Kidney (tissue), 14 donors: Measurements from ENCODE around the gene B3GNT3. TPM values are rescaled to one million over a fixed set of nuclear protein-coding genes. Genes with fewer than 3 reads are reported as not detected.

ENCODE experiments used
- DNase-seq, 5 donors: peaks; one replicate each; pipeline ENCODE4 v3.0.0-alpha.2; 2013 to 2020
- FAIRE-seq: peaks from 2 replicates; lab custom pipeline; 2012; peaks lifted over from hg19 to GRCh38; lab: Jason Lieb, UNC
- H3K27ac ChIP-seq, 2 donors: one replicate each; pipeline ENCODE4 v1.7.0; 2013; ENCODE audit warnings: low read depth in 2 of 2, low read length in 2 of 2, inconsistent platforms in 1 of 2
- H3K27me3 ChIP-seq: one replicate; pipeline ENCODE4 v1.7.1; 2013; ENCODE audit warnings: low read length, inconsistent platforms; ENCODE audit not compliant: control insufficient read depth, insufficient read depth
- H3K36me3 ChIP-seq, 3 donors: one replicate each; pipeline versions ENCODE4 v1.7.0 to v1.7.1; 2013; ENCODE audit warnings: low read length in 3 of 3, control low read depth in 1 of 3, inconsistent platforms in 1 of 3; ENCODE audit not compliant: insufficient read depth in 3 of 3, control insufficient read depth in 2 of 3
- H3K4me1 ChIP-seq, 3 donors: one replicate each; pipeline versions ENCODE4 v1.7.0 to v1.7.1; 2013; ENCODE audit warnings: low read length in 3 of 3, inconsistent platforms in 1 of 3, low read depth in 1 of 3; ENCODE audit not compliant: control insufficient read depth in 2 of 3, insufficient read depth in 2 of 3
- H3K4me3 ChIP-seq, 3 donors: one replicate each; pipeline versions ENCODE4 v1.7.0 to v1.8.1; 2013; ENCODE audit warnings: low read length in 3 of 3, control low read depth in 1 of 3, inconsistent platforms in 1 of 3
- H3K9ac ChIP-seq, 3 donors: one replicate each; pipeline versions ENCODE4 v1.7.0 to v1.7.1; 2013; ENCODE audit warnings: low read length in 3 of 3, control low read depth in 1 of 3, inconsistent platforms in 1 of 3
- H3K9me3 ChIP-seq, 3 donors: one replicate each; pipeline versions ENCODE4 v1.7.0 to v1.7.1; 2013; ENCODE audit warnings: low read length in 3 of 3, control low read depth in 1 of 3, inconsistent platforms in 1 of 3; ENCODE audit not compliant: control insufficient read depth in 2 of 3, insufficient read depth in 1 of 3
- intact Hi-C: fragments of 100-400 bp; cut with DNase I; formaldehyde crosslinking; loops from one replicate; pipeline ENCODE4 v1.11.1; 2022
- polyA plus RNA-seq: library from polyadenylated mRNA; stranded (reverse); fragments of 350-450 nt; fragmentation: Illumina TruSeq; extraction: RNeasy Lipid Tissue Mini Kit (QIAGEN cat#74804); gene quantifications from one replicate; pipeline ENCODE4 v1.2.3, GENCODE V29; 2014; ENCODE audit warnings: low read depth, low replicate concordance; ENCODE audit not compliant: insufficient read depth
- total RNA-seq: library from RNA; stranded (reverse); fragmentation: NEBNext Ultra II Directional; extraction: Animal tissue kit (Norgen Biotek cat#: 25700); gene quantifications from one replicate; pipeline ENCODE4 v1.2.1, GENCODE V29; 2021
- TF ChIP-seq, protein P1 (sequence below): IDR thresholded peaks from 3 replicates; pipeline ENCODE4 v1.5.1; 2012; ENCODE audit warnings: mild to moderate bottlenecking, moderate library complexity, borderline replicate concordance; ENCODE audit not compliant: insufficient read depth; ENCODE audit errors: extremely low read depth
- donor health status: control.
- donor health status: control.
- donor health status: control.
- donor health status: control.
- donor health status: control.
- donor health status: DM: yes; HTN: yes; CAD: no.
- donor health status: Normal renal cell carcinoma (clear cell type).

The B3GNT3 gene
- total and polyA plus RNA-seq, 2 donors from 2014 or later: 2.0 to 36.2 TPM

DNA sequence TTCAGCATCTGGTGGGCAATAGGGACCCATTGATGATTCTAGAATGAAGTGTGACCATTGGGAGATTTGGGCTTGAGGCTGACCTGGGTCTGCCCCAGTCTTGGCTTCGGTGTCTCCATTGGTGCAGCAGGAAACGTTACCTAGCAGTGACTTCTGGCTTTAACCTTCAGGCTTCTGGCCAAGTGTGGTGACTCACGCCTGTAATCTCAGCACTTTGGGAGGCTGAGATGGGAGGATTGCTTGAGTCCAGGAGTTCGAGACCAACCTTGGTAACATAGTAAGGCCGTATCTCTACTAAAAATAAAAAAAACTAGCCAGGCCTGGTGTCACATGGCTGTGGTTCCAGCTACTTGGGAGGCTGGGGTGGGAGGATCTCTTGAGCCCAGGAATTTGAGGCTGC, 36.4 kb upstream of the B3GNT3 start:
- Histone ChIP-seq H3K9ac (no peak overlapping the region), H3K4me3 (no peak overlapping the region), H3K27ac (no peak overlapping the region), H3K4me1 (no peaks in the 10 kb centered on the region), H3K36me3 (no peaks in the 10 kb centered on the region), H3K9me3 (no peaks in the 10 kb centered on the region), H3K27me3 (no peaks in the 10 kb centered on the region)
- intact Hi-C loops: no loop called here
- no peak for DNase-seq
- FAIRE-seq: no peak
- TF ChIP-seq, protein P1, sequence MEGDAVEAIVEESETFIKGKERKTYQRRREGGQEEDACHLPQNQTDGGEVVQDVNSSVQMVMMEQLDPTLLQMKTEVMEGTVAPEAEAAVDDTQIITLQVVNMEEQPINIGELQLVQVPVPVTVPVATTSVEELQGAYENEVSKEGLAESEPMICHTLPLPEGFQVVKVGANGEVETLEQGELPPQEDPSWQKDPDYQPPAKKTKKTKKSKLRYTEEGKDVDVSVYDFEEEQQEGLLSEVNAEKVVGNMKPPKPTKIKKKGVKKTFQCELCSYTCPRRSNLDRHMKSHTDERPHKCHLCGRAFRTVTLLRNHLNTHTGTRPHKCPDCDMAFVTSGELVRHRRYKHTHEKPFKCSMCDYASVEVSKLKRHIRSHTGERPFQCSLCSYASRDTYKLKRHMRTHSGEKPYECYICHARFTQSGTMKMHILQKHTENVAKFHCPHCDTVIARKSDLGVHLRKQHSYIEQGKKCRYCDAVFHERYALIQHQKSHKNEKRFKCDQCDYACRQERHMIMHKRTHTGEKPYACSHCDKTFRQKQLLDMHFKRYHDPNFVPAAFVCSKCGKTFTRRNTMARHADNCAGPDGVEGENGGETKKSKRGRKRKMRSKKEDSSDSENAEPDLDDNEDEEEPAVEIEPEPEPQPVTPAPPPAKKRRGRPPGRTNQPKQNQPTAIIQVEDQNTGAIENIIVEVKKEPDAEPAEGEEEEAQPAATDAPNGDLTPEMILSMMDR: no peak

DNA sequence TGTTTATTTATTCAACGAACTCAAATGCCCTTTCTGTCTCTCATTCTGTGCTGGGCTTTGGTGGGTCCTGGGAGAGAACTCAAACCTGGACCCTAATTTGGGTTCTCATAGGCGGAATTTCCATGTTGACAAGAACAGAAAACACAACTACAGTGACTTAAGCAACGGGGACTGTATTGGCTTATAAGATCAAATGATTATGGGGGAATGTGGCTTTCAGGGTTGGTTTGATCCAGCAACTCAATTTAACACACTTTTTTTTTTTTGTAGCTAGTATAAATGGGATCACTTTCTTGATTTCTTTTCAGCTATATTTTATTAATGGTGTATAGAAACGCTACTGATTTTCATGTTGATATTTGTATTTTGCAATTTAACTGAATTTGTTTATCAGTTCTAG, 33.8 kb upstream of the B3GNT3 start:
- TF ChIP-seq, protein P1: no peak
- H3K4me1 ChIP-seq: peaks cover 0 to 3% (median 0%) of the 10 kb centered on the region in 3 donors
- H3K27me3 ChIP-seq: no peaks in the 10 kb centered on the region
- no peaks in the 10 kb centered on the region for H3K36me3 ChIP-seq
- intact Hi-C loops: no loop called here
- FAIRE-seq: no peak
- no peak for DNase-seq
- H3K4me3 ChIP-seq: no peak overlapping the region
- no peak overlapping the region for H3K9ac ChIP-seq
- no peak overlapping the region for H3K27ac ChIP-seq
- H3K9me3 ChIP-seq: no peaks in the 10 kb centered on the region

DNA sequence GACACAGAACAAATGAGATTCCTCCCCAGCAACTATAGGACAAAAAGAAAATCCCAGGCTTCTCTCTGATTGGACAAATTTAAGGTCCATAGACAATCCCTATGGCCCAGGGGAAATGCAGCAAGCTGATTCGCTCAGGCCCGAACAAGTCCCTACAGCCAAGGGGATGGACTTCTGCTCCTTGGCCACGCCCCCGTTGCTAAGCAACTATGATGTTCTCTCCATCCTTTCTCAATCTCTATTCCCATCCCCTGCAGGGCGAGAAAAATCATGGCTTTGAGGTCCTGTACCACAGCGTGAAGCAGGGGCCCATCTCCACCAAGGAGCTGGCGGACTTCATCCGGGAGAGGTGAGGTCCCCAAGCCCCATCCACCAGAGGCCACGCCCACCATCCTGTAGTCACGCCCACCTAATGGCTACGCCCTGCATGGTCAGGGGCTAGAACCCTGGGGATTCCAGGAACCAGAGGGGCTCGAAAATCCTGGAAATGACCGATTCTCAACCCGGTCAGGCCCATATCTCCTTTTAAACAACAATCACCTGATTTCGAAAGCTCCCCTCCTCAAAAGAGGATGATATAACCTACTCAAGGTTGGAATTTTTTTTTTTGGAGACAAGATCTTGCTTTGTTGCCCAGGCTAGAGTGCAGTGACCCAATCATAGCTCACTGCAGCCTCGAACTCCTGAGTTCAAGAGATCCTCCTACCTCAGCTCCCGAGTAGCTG, 32.3 kb upstream of the B3GNT3 start:
- no peaks in the 10 kb centered on the region for H3K9me3 ChIP-seq
- no peaks in the 10 kb centered on the region for H3K27me3 ChIP-seq
- H3K27ac ChIP-seq: no peak overlapping the region
- FAIRE-seq (no peak), DNase-seq (peak in 3 of 5 donors; percentile 25 to 34 (median 30))
- no peak overlapping the region for H3K4me3 ChIP-seq
- intact Hi-C loops: no loop called here
- no peak overlapping the region for H3K9ac ChIP-seq
- no peaks in the 10 kb centered on the region for H3K36me3 ChIP-seq
- TF ChIP-seq, protein P1: no peak
- peaks cover 0 to 3% (median 3%) of the 10 kb centered on the region in 3 donors for H3K4me1 ChIP-seq

DNA sequence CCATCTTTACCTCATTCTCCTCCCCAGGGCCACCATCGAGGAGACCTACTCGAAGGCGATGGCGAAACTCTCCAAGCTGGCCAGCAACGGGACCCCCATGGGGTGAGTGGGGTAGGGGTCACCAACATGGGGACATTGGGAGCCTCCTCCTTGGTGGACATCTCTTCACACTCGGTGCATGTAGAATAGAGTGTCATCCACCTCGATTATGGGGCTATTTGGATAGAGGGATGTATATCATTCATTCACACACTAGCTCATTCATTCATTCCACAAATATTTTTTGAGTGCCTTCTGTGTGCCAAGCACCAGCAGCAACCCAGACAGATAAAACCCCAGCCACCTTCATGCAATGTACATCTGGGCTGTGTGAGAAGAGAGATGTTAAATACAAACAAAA, 30.6 kb upstream of the B3GNT3 start:
- FAIRE-seq: no peak
- H3K4me1 ChIP-seq: peaks cover 0 to 3% (median 3%) of the 10 kb centered on the region in 3 donors
- H3K4me3 ChIP-seq: no peak overlapping the region
- H3K9me3 ChIP-seq: no peaks in the 10 kb centered on the region
- intact Hi-C loops: no loop called here
- TF ChIP-seq, protein P1: no peak
- H3K27me3 ChIP-seq: no peaks in the 10 kb centered on the region
- no peak for DNase-seq
- no peaks in the 10 kb centered on the region for H3K36me3 ChIP-seq
- no peak overlapping the region for H3K9ac ChIP-seq
- no peak overlapping the region for H3K27ac ChIP-seq
